Tibial nerve (tissue), 4 donors: Measurements from ENCODE around the gene AFMID. TPM values are rescaled to one million over a fixed set of nuclear protein-coding genes. Genes with fewer than 3 reads are reported as not detected.

Experiments used
- DNase-seq, 2 donors: peaks; one replicate each; pipeline ENCODE4 v3.0.0-alpha.2; 2019; ENCODE audit warnings: low spot score in 2 of 2
- H3K27ac ChIP-seq, 4 donors: fragments of 200-600 bp; sonication (generic) in 3 of 4; one replicate each; pipeline ENCODE4 v1.5.1; 2017 to 2019; ENCODE audit warnings: mild to moderate bottlenecking in 1 of 4
- H3K27me3 ChIP-seq, 2 donors: fragments of 200-600 bp; sonication (generic) in 1 of 2; one replicate each; pipeline versions ENCODE4 v1.5.1 to v1.6.0; 2017 to 2019
- H3K36me3 ChIP-seq, 3 donors: fragments of 200-600 bp; sonication (generic); one replicate each; pipeline ENCODE4 v1.5.1; 2018 to 2019
- H3K4me1 ChIP-seq, 4 donors: fragments of 200-600 bp; sonication (generic) in 3 of 4; one replicate each; pipeline ENCODE4 v1.5.1; 2017 to 2019
- H3K4me3 ChIP-seq, 4 donors: fragments of 200-600 bp; sonication (generic) in 3 of 4; one replicate each; pipeline ENCODE4 v1.5.1; 2017 to 2019; ENCODE audit warnings: mild to moderate bottlenecking in 1 of 4, moderate library complexity in 1 of 4
- H3K9me3 ChIP-seq, 4 donors: fragments of 200-600 bp; sonication (generic) in 3 of 4; one replicate each; pipeline ENCODE4 v1.5.1; 2017 to 2019
- CTCF ChIP-seq, 5 experiments: fragments of 200-600 bp in 3 of 5; fragments of 450-650 bp in 2 of 5; sonication (generic) in 3 of 5; IDR thresholded peaks; one replicate each; pipeline ENCODE4 v1.5.1; 2016 to 2019; ENCODE audit warnings: antibody characterized with exemption in 5 of 5, mild to moderate bottlenecking in 3 of 5, moderate library complexity in 2 of 5
- EP300 ChIP-seq, 2 donors: sonication (generic); formaldehyde crosslinking; IDR thresholded peaks; one replicate each; pipeline ENCODE4 v1.6.1; 2017; ENCODE audit warnings: antibody characterized with exemption in 2 of 2, mild to moderate bottlenecking in 1 of 2
- POLR2A ChIP-seq, 2 donors: fragments of 450-650 bp; IDR thresholded peaks; one replicate each; pipeline ENCODE4 v1.6.1; 2017; ENCODE audit warnings: antibody characterized with exemption in 2 of 2, mild to moderate bottlenecking in 2 of 2, moderate library complexity in 2 of 2
- WGBS, 2 donors: methylation state at CpG; one replicate each; pipeline ENCODE4 v1.1.5; 2018; 5-methylcytosine and 5-hydroxymethylcytosine counted together
- total RNA-seq, 4 donors: library from RNA; depleted of rRNA; stranded (reverse); fragments of >200 nt; gene quantifications; one replicate each; pipeline ENCODE4 v1.1.0, GENCODE V29; 2016

Gene AFMID
- total RNA-seq, 4 donors from 2014 or later: 29.7 to 40.6 (median 37.7) TPM

- TF ChIP-seq CTCF (IDR thresholded peaks at IDR 0.05): no peak
- TF ChIP-seq EP300 (IDR thresholded peaks at IDR 0.05): no peak
- TF ChIP-seq POLR2A (IDR thresholded peaks at IDR 0.05): no peak
- H3K27me3 ChIP-seq: no peaks in the 10 kb centered on the region
- no peak overlapping the region for H3K4me3 ChIP-seq
- H3K27ac ChIP-seq: peak overlapping the region in 2 of 4 donors; percentile 40 to 67
- 80 to 82% methylated on average over 9 of the region's 9 CpGs for WGBS, 2 donors
- no peak for DNase-seq
- no peaks in the 10 kb centered on the region for H3K4me1 ChIP-seq
- H3K9me3 ChIP-seq: no peaks in the 10 kb centered on the region
- H3K36me3 ChIP-seq: peaks cover 0 to 92% (median 0%) of the 10 kb centered on the region in 3 donors
Measured at GRCh38 chr17:78197147-78197832, 10.1 kb downstream of the AFMID start.

- H3K9me3 ChIP-seq: no peaks in the 10 kb centered on the region
- TF ChIP-seq EP300 (IDR thresholded peaks at IDR 0.05) (no peak), POLR2A (IDR thresholded peaks at IDR 0.05) (no peak), CTCF (IDR thresholded peaks at IDR 0.05) (no peak)
- H3K36me3 ChIP-seq: peaks cover 0 to 92% (median 0%) of the 10 kb centered on the region in 3 donors
- H3K4me1 ChIP-seq: no peaks in the 10 kb centered on the region
- no peak overlapping the region for H3K4me3 ChIP-seq
- no peak overlapping the region for H3K27ac ChIP-seq
- no peak for DNase-seq
- H3K27me3 ChIP-seq: no peaks in the 10 kb centered on the region
- 80 to 88% methylated on average over 6 of the region's 6 CpGs for WGBS, 2 donors
Measured at GRCh38 chr17:78200451-78200850, 13.3 kb downstream of the AFMID start.

- Histone ChIP-seq H3K27ac (no peak overlapping the region), H3K4me1 (no peaks in the 10 kb centered on the region), H3K36me3 (peaks cover 0 to 89% (median 0%) of the 10 kb centered on the region in 3 donors), H3K4me3 (no peak overlapping the region), H3K27me3 (no peaks in the 10 kb centered on the region), H3K9me3 (no peaks in the 10 kb centered on the region)
- no peak for DNase-seq
- TF ChIP-seq EP300 (IDR thresholded peaks at IDR 0.05) (no peak), CTCF (IDR thresholded peaks at IDR 0.05) (no peak), POLR2A (IDR thresholded peaks at IDR 0.05) (no peak)
- 86 to 94% methylated on average over 8 of the region's 8 CpGs for WGBS, 2 donors
Measured at GRCh38 chr17:78202666-78203065, 15.5 kb downstream of the AFMID start.

GRCh38 chr17:78204387-78205123, 17.4 kb downstream of the AFMID start:
- H3K4me3 ChIP-seq: no peak overlapping the region
- no peaks in the 10 kb centered on the region for H3K4me1 ChIP-seq
- H3K27ac ChIP-seq: no peak overlapping the region
- peaks cover 0 to 77% (median 0%) of the 10 kb centered on the region in 3 donors for H3K36me3 ChIP-seq
- H3K27me3 ChIP-seq: no peaks in the 10 kb centered on the region
- TF ChIP-seq POLR2A (IDR thresholded peaks at IDR 0.05) (no peak), CTCF (IDR thresholded peaks at IDR 0.05) (no peak), EP300 (IDR thresholded peaks at IDR 0.05) (no peak)
- 90 to 91% methylated on average over 22 of the region's 22 CpGs for WGBS, 2 donors
- H3K9me3 ChIP-seq: no peaks in the 10 kb centered on the region
- DNase-seq: no peak
